Measurements from ENCODE around the gene MGA.

Gene MGA

DNA sequence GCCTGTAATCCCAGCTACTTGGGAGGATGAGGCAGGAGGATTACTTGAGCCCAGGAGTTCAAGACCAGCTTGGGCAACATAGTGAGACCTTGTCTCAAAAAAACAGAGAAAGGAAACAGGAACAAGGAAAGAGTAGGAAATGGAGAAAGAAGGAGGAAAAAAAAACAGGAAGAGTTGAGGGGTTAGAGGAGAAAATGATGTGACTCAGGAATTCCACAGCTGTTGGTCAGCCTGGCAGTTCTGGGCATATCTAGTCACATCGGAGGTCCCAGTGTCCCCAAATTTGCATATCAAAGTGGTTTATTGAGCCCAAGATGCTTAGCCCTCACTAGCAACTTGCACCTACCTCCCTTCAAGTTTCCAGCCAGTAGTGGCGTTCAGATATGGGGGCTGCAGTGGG is 148.9 kb downstream of the MGA start:
- no peak for DNase-seq (ENCODE audit: low spot score)

DNA sequence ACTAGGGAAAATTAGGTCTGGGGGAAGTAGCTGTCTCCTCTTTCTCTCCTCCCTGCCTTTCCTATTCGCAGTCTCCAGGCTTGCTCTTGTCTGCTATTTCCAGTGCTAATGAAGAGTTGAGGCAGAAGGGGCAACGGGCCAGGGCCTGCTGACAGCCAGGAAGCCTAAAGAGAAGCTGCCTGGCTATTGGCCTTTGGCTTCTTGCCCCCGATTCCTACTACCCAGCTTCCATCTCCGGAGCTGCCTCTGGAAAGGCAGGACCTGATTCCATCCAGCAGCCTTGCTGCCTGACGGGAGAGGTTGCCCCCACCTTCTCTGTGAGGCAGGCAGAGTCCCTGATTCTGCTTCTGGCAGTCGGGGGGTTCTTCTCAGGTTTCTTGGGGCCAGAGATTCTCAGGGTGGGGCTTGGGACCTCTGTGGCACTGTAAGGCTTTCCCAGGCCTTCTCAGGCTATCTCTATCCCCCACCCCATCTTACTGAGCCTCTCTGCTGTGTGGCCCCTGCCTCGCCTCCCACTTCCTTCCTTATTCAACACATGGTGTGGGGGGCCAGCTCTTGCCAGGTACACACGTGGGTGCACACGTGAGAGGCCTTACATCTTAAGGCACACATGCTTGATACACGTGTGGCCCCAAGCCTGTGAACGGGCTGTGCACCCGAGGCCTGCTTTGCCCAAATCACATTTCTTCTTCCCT is 149.5 kb downstream of the MGA start:
- no peak for DNase-seq (ENCODE audit: low spot score)

DNA sequence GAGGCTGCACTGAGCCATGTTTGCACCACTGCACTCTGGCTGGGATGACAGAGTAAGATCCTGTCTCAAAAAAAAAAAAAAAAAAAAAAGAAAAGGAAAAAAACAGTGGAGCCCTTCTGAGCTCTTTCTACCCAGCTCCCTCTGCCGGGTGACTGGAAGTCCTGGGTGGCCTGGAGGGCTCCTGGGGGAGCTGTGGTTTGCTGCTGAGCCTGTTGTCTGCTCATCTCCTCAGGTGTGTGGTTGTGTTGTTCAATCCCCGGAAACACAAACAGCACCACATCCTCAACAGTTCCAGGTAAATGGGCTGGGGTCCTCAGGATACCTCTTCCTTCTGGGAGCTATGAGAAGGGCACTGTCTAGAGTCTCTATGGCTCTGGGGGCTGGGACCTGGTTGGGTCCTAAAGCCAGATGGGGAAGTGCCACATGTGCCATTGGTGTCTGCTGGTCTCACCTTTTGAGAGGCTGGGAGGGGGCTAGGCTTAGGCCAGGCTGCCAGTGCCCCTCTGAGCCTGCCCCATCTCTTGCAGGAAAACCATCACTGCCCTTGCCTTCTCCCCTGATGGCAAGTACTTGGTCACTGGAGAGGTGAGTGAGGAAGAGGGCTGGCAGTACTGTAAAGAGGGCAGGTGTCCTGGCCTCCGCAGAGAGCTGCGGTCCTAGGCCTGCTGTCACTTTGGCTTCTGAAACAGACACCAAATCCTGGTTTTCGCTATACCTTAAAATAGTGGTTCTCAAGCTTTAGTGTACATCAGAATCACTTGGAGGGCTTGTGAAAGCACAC is 150.6 kb downstream of the MGA start:
- no peak for DNase-seq (ENCODE audit: low spot score)

DNA sequence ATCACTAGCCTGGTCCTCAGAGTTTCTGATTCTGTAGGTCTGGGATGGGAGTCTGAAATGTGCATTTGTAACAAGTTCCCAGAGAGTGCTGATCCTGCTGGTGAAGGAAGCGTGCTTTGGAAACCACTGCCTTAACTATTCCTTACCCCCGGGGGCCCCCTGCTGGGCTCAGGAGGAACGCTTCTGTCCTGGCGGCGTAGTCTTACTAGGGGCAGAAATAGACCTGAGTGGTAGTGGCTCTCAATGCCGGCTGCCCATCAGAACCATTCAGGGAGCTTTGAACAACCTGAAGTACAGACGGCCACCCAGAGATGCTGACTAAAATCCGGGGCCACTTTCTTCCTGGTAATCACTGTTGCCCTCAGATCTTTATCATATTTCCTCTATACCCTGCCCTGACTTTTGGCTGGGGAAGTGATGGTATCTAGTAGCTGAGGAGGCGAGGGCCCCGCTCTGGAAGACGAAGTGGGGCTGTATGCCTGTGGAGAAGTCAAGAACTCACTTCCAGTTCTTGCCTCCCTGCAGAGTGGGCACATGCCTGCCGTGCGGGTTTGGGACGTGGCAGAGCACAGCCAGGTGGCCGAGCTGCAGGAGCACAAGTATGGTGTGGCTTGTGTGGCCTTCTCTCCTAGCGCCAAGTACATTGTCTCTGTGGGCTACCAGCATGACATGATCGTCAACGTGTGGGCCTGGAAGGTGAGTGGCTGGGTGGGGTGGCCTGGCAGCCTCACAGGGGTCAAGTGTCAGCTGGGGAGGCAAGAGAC is 151.4 kb downstream of the MGA start:
- DNase-seq (ENCODE audit: low spot score) = peak; percentile 70

DNA sequence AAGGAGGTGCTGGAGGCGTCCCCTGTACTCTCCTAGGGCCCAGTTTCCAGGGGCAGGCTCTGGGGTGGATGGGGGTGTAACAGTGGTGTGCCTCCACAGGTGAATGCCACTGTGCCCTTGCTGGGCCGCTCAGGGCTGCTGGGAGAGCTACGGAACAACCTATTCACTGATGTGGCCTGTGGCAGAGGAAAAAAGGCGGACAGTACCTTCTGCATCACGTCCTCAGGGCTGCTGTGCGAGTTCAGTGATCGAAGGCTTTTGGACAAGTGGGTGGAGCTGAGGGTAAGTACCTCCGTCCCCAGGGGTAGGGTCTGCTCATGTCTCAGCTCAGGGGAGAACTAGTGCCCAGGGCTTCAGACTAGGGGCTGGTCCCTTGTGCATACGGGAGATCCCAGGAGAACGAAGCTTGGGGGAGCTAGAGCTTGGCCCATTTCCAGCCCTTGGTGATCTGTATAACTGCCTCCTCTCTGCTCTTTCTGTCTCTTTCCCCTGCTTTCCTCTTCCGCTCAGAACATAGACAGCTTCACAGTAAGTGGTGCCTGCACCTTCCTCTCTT is 152.7 kb downstream of the MGA start:
- no peak for DNase-seq (ENCODE audit: low spot score)

DNA sequence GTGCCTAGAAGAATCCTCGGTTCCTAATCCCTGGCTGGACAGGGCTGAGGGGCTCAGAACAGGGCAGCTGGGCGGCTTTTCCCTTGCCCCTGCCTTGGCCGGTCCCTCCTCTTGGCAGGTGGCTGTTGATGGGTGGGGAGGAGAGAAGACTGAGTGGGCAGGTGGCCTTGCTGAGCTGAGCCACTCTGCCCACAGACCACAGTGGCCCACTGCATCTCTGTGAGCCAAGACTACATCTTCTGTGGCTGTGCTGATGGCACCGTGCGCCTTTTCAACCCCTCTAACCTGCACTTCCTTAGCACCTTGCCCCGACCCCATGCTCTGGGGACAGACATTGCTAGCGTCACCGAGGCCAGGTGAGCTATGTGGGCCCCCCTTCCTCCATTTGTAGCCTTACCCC is 153.2 kb downstream of the MGA start:
- no peak for DNase-seq (ENCODE audit: low spot score)

DNA sequence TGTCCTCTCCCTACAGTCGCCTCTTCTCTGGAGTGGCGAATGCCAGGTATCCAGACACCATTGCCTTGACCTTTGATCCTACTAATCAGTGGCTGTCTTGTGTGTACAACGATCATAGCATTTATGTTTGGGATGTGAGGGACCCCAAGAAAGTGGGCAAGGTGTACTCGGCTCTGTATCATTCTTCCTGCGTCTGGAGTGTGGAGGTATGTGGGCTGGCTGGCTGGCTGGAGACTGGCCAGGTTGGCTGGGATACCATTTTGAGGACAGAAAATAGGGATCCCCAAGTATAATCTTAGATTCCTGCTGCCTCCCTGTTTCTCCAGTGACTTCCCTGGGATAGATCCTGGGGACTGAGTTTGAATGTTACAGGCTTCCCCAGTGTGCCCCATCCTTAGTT is 154.3 kb downstream of the MGA start:
- no peak for DNase-seq (ENCODE audit: low spot score)

DNA sequence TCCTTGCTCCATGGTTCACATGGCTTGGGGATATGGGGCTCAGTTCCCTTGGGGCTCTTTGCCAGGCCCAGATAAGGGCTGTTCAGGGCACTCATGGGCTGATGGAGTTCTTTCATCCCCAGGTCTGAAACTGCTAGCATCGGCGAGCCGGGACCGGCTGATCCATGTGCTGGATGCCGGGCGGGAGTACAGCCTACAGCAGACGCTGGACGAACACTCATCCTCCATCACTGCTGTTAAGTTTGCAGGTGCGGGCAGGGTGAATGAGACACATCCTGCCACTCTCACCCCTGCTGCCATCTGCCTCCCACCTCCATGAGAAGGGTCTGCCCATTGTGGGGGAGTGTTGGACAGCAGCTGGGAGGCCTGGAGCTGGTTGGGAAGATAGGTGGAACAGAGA is 156.6 kb downstream of the MGA start:
- no peak for DNase-seq (ENCODE audit: low spot score)

DNA sequence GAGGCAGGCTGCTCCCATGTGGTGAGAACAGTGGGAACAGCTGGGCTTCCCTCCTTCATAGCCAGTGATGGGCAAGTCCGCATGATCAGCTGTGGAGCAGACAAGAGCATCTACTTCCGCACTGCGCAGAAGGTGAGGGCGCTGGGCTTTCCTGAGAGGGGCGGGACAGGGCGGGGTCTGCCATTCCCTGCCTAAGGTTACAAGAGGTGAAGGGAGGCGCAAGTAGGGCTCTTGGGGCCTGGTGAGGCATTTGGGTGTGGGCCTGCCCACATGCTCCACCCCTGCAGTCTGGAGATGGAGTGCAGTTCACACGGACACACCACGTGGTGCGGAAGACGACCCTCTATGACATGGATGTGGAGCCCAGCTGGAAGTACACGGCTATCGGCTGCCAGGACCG is 157.1 kb downstream of the MGA start:
- DNase-seq (ENCODE audit: low spot score) = no peak

DNA sequence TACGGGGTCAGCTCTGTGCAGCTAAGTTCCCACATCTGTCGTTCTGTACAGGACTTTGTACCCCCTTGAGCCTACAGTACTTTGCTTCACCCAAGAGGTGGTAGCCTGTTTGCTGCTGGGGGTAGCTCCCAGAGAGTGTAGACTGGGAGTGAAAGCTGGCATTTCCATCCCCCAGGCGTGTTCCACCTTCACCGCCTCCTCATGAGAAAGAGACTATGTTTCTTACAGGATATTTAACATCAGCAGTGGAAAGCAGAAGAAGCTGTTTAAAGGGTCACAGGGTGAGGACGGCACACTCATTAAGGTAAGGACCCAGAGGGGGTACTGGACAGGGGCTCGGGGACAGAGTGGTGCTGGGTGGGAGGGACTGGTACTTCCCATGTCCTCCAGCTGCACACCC is 157.6 kb downstream of the MGA start:
- DNase-seq (ENCODE audit: low spot score) = no peak

DNA sequence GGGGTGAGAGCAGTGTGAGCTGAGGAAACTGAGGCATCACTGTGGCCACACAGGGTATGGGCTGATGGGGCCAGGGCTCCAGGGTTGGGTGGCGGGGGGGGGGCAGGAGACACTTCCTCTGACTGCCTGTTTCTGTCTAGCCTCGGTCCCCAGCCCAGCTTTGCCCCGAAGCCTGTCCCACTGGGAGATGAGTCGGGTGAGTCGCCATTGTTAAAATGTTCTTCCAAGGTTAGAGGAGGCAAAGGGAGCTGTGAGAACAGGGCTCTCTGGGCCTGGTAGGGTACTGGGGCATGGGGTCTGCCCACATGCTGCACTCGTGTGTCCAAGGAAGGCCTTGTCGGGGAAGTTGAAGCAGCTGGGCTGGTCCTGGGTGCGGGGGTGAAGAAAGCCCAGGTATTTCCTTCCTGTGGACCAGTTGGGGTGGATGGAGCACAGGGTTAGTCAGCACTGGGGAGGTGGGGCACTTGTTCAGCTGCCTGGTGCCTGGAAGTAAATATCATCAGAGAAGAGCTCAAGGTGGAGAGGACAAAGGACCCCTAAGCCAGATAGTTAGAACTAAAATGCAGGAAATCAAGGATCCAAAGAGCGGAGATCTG is 159.3 kb downstream of the MGA start:
- DNase-seq (ENCODE audit: low spot score) = no peak

DNA sequence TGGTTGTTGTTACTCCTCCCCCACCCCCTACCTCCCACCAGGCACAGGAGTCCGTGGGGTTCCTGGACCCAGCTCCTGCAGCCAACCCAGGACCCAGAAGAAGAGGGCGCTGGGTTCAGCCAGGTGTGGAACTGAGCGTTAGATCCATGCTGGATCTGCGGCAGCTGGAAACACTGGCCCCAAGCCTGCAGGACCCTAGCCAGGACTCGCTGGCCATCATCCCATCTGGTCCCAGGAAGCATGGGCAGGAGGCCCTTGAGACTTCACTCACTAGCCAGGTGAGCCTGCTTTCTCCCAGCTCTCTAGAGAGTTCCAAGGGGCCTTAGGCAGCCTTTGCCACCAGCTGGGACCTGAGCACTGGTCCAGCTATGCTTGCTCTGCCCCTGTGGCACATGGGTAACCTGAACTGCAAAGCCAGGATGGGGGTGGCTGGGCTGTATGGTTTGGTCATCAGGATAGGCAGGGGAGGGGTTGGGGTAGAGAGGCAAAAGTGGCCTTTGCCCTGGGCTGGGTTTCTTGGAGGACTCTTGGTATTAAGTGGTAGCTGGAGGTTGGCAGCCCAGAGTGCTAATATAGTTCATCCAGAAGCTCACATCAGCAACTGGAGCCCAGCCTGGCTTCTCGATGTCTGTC is 160.7 kb downstream of the MGA start:
- DNase-seq (ENCODE audit: low spot score) = no peak

DNA sequence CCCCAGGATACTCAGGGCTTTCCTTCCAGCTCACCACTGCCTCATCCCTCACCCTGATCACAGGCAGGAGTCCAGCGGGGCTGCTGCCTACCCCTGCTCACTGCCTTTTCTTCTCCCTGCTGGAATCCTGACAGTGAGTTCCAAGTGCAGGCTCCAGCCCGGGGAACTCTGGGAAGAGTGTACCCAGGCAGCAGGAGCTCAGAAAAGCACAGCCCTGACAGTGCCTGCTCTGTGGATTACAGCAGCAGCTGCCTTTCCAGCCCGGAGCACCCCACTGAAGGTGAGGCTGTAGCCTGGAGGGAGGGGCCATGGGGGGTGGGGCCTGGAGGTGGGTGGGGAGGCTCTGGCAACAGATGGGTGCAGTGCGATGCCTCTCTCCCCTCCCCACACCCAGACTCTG is 161.6 kb downstream of the MGA start:
- no peak for DNase-seq (ENCODE audit: low spot score)

DNA sequence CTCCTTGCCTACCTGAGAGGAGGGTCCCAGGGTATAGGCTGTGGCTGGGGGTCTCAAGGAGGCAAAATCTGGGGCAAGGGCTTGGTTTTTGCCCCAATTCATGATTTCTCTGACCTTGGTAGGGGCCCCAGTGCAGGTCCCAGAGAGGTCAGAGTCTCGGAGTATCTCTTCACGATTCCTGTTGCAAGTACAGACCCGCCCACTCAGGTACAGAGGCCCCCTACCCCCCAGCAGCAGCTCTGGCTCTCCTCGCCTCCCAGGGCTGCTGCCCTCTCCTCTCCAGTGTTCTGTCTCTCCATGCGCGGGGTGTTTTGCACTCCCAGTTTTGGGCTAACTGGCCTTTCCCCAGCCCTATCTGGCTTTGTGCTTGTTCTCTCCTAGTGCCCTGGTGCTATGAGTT is 162.3 kb downstream of the MGA start:
- no peak for DNase-seq (ENCODE audit: low spot score)
